GM23338 (cell line): ENCODE data around the gene CCDC188. TPM values are rescaled to one million over a fixed set of nuclear protein-coding genes. Genes with fewer than 3 reads are reported as not detected.

Experiments
- ATAC-seq: fragments of 200-7000 bp; cut with Tn5 transposase; 3 replicates; pipeline ENCODE4 v1.9.1; 2020
- DNase-seq: peaks from one replicate; pipeline ENCODE4 v3.0.0-alpha.2; 2015; ENCODE audit warnings: low spot score
- H2AFZ ChIP-seq: fragments of 200-600 bp; sonication (generic); 2 replicates; pipeline ENCODE4 v1.8.0; 2016; ENCODE audit warnings: antibody characterized with exemption, mild to moderate bottlenecking, moderate library complexity
- H3F3A ChIP-seq: fragments of 200-600 bp; sonication (generic); replicated peaks from 2 replicates; pipeline ENCODE4 v1.8.0; 2017; ENCODE audit warnings: antibody characterized with exemption, mixed run types, low read depth
- H3K27ac ChIP-seq: fragments of 200-600 bp; sonication (generic); 2 replicates; pipeline ENCODE4 v1.6.1; 2016; ENCODE audit warnings: low read depth
- H3K27me3 ChIP-seq: fragments of 200-600 bp; sonication (generic); 2 replicates; pipeline ENCODE4 v1.8.0; 2016; ENCODE audit warnings: mild to moderate bottlenecking, mixed run types, moderate library complexity; ENCODE audit not compliant: insufficient read depth
- H3K36me3 ChIP-seq: fragments of 200-600 bp; sonication (generic); 2 replicates; pipeline ENCODE4 v1.8.0; 2016; ENCODE audit warnings: mild to moderate bottlenecking; ENCODE audit not compliant: insufficient read depth
- H3K4me1 ChIP-seq: fragments of 200-600 bp; sonication (generic); 2 replicates; pipeline ENCODE4 v1.8.0; 2016; ENCODE audit warnings: mild to moderate bottlenecking, moderate library complexity; ENCODE audit not compliant: insufficient read depth
- H3K4me2 ChIP-seq: fragments of 200-600 bp; sonication (generic); 2 replicates; pipeline ENCODE4 v1.7.1; 2017; ENCODE audit warnings: mixed run types
- H3K4me3 ChIP-seq: fragments of 200-600 bp; sonication (generic); 2 replicates; pipeline ENCODE4 v1.6.1; 2016; ENCODE audit warnings: mixed run types
- H3K79me2 ChIP-seq: fragments of 200-600 bp; sonication (generic); replicated peaks from 2 replicates; pipeline ENCODE4 v1.8.0; 2017; ENCODE audit warnings: mild to moderate bottlenecking; ENCODE audit not compliant: insufficient read depth
- H3K9me2 ChIP-seq: fragments of 200-600 bp; sonication (generic); 2 replicates; pipeline ENCODE4 v1.8.0; 2017; ENCODE audit not compliant: insufficient read depth
- H4K20me1 ChIP-seq: fragments of 200-600 bp; sonication (generic); replicated peaks from 2 replicates; pipeline ENCODE4 v1.8.0; 2017; ENCODE audit warnings: mild to moderate bottlenecking; ENCODE audit not compliant: insufficient read depth
- H3K27ac Mint-ChIP-seq: 2 replicates; pipeline ENCODE4 v1.8.0; 2020; ENCODE audit warnings: inconsistent platforms, mild to moderate bottlenecking, moderate library complexity, mixed read lengths
- H3K27me3 Mint-ChIP-seq: 3 replicates; pipeline ENCODE4 v1.8.0; 2022; ENCODE audit warnings: low read depth, mild to moderate bottlenecking, moderate library complexity, mixed read lengths, inconsistent platforms; ENCODE audit not compliant: insufficient read depth, poor library complexity
- H3K36me3 Mint-ChIP-seq: 3 replicates; pipeline ENCODE4 v1.8.0; 2021; ENCODE audit warnings: low read depth, mild to moderate bottlenecking, inconsistent platforms, moderate library complexity, mixed read lengths
- H3K4me1 Mint-ChIP-seq: 3 replicates; pipeline ENCODE4 v1.8.0; 2020; ENCODE audit warnings: mild to moderate bottlenecking, inconsistent platforms, mixed read lengths
- H3K4me3 Mint-ChIP-seq: 3 replicates; pipeline ENCODE4 v1.8.0; 2021; ENCODE audit warnings: moderate library complexity, mild to moderate bottlenecking, inconsistent platforms, mixed read lengths
- H3K9me3 Mint-ChIP-seq: 3 replicates; pipeline ENCODE4 v1.8.0; 2020; ENCODE audit warnings: moderate library complexity, mild to moderate bottlenecking, inconsistent platforms, mixed read lengths
- ETS1 ChIP-seq: IDR thresholded peaks from 2 replicates; pipeline ENCODE4 v1.6.1; 2016; ENCODE audit warnings: antibody characterized with exemption
- EZH2 ChIP-seq: fragments of 200-600 bp; sonication (generic); IDR thresholded peaks from one replicate; pipeline ENCODE4 v1.8.0; 2017; ENCODE audit warnings: antibody characterized with exemption, mild to moderate bottlenecking, low read depth; ENCODE audit not compliant: unreplicated experiment
- EZH2phosphoT487 ChIP-seq: fragments of 200-600 bp; sonication (generic); IDR thresholded peaks from one replicate; pipeline ENCODE4 v1.8.1; 2018; ENCODE audit warnings: antibody characterized with exemption; ENCODE audit not compliant: unreplicated experiment
- JUNB ChIP-seq: IDR thresholded peaks from one replicate; pipeline ENCODE4 v1.6.1; 2016; ENCODE audit warnings: antibody characterized with exemption; ENCODE audit not compliant: unreplicated experiment
- STAT1 ChIP-seq: IDR thresholded peaks from one replicate; pipeline ENCODE4 v1.6.1; 2016; ENCODE audit warnings: antibody characterized with exemption; ENCODE audit not compliant: unreplicated experiment
- ZNF114 ChIP-seq: fragments of 250-450 bp; sonication (Bioruptor Pico); IDR thresholded peaks from 2 replicates; pipeline ENCODE4 v1.5.0; 2020; ENCODE audit warnings: mild to moderate bottlenecking, moderate library complexity
- ZNF331 ChIP-seq: fragments of 250-450 bp; sonication (Bioruptor Pico); IDR thresholded peaks from 2 replicates; pipeline ENCODE4 v1.5.0; 2020; ENCODE audit warnings: low read depth, mild to moderate bottlenecking, moderate library complexity
- ZNF462 ChIP-seq: fragments of 250-450 bp; sonication (Bioruptor Pico); IDR thresholded peaks from 2 replicates; pipeline ENCODE4 v1.5.0; 2020; ENCODE audit warnings: mild to moderate bottlenecking, moderate library complexity
- polyA plus RNA-seq: library from polyadenylated mRNA; unstranded; fragments of >200 nt; fragmentation: Nextera tagmentation; extraction: Ambion mirVana; gene quantifications from 2 replicates; pipeline ENCODE4 v1.2.1, GENCODE V29; 2016
- total RNA-seq: library from RNA; depleted of rRNA; stranded (reverse); fragments of >200 nt; shearing (Covaris generic); gene quantifications from 2 replicates; pipeline ENCODE4 v1.2.3, GENCODE V29; 2014
- TF ChIP-seq, protein P1 (sequence below): IDR thresholded peaks from one replicate; pipeline ENCODE4 v1.6.1; 2018; ENCODE audit warnings: antibody characterized with exemption; ENCODE audit not compliant: unreplicated experiment

CCDC188 gene
- total and polyA plus RNA-seq, 2 experiments from 2014 or later: not detected

DNA sequence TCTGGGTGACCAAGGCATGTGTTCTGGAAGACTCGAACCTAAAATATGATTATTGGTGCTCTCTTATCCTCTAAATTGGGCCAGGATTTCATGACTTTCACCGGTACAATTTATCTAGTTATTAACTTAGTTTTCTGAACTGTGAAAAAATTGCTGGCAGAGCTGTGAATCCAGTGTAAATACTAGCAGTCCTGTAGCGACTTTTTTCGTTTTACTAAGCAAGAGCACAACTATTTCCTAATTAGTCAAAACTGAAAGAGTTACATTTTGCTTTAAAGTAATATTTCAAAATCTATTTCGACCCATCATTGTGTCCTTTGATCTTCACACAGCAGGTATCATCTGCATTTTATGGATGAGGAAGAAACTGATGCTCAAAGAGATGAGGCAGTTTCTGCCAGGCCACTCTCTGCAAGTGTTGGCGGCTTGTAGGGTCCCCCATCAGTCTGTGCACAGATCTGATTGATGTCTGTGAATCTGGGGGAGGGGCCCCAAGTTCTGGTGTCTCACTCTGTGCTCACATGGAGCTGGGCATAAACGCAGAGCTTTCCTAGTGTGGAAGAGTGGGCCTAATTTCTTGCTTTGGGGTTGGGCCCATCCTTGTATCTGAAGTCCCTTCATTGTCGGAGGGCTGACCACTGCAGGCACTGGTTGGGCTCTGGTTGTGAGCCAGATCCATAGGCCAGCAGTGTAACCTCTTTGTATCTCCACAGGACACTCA is 32.4 kb downstream of the CCDC188 start:
- Histone ChIP-seq H3F3A (peaks cover 7% of the 10 kb centered on the region; the same call in 1 of the 2 replicates), H4K20me1 (peaks cover 24% of the 10 kb centered on the region), H2AFZ (no peak overlapping the region), H3K9me2 (no peaks in the 10 kb centered on the region), H3K27ac (peak overlapping the region; percentile 85), H3K4me3 (peak overlapping the region; percentile 98), H3K4me1 (peaks cover 16% of the 10 kb centered on the region), H3K27me3 (no peaks in the 10 kb centered on the region), H3K36me3 (peaks cover 38% of the 10 kb centered on the region), H3K79me2 (peaks cover 66% of the 10 kb centered on the region), H3K4me2 (peak overlapping the region; percentile 98)
- Mint-ChIP-seq H3K36me3 (peaks cover 71% of the 10 kb centered on the region), H3K9me3 (no peaks in the 10 kb centered on the region), H3K27me3 (peaks cover 27% of the 10 kb centered on the region), H3K4me3 (peak overlapping the region; percentile 94), H3K4me1 (peaks cover 20% of the 10 kb centered on the region), H3K27ac (peak overlapping the region; percentile 96)
- no peak for DNase-seq
- no peak for ATAC-seq
- TF ChIP-seq JUNB: no peak
- TF ChIP-seq EZH2phosphoT487: no peak
- no peak for TF ChIP-seq ZNF114 (CRISPR knock-in tag)
- TF ChIP-seq ZNF331 (CRISPR knock-in tag): no peak
- no peak for TF ChIP-seq EZH2

- ATAC-seq: peak; percentile 2; the same call in 1 of the 3 replicates
- peak overlapping the region; percentile 94 for H3K4me3 Mint-ChIP-seq
- H3K36me3 ChIP-seq: peaks cover 37% of the 10 kb centered on the region
- no peak for TF ChIP-seq ZNF114 (CRISPR knock-in tag)
- no peak for TF ChIP-seq EZH2phosphoT487
- TF ChIP-seq STAT1: no peak
- no peak for TF ChIP-seq JUNB
- TF ChIP-seq ETS1: no peak
- TF ChIP-seq ZNF462 (CRISPR knock-in tag): no peak
- TF ChIP-seq, protein P1, sequence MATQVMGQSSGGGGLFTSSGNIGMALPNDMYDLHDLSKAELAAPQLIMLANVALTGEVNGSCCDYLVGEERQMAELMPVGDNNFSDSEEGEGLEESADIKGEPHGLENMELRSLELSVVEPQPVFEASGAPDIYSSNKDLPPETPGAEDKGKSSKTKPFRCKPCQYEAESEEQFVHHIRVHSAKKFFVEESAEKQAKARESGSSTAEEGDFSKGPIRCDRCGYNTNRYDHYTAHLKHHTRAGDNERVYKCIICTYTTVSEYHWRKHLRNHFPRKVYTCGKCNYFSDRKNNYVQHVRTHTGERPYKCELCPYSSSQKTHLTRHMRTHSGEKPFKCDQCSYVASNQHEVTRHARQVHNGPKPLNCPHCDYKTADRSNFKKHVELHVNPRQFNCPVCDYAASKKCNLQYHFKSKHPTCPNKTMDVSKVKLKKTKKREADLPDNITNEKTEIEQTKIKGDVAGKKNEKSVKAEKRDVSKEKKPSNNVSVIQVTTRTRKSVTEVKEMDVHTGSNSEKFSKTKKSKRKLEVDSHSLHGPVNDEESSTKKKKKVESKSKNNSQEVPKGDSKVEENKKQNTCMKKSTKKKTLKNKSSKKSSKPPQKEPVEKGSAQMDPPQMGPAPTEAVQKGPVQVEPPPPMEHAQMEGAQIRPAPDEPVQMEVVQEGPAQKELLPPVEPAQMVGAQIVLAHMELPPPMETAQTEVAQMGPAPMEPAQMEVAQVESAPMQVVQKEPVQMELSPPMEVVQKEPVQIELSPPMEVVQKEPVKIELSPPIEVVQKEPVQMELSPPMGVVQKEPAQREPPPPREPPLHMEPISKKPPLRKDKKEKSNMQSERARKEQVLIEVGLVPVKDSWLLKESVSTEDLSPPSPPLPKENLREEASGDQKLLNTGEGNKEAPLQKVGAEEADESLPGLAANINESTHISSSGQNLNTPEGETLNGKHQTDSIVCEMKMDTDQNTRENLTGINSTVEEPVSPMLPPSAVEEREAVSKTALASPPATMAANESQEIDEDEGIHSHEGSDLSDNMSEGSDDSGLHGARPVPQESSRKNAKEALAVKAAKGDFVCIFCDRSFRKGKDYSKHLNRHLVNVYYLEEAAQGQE: no peak
Observed at GRCh38 chr22:20117633-20118299, 33.1 kb downstream of the CCDC188 start.

More at GRCh38 chr22:20117633-20118299, 33.1 kb downstream of the CCDC188 start:
- peaks cover 7% of the 10 kb centered on the region; the same call in 1 of the 2 replicates for H3F3A ChIP-seq
- H3K27ac ChIP-seq: peak overlapping the region; percentile 85
- peaks cover 66% of the 10 kb centered on the region for H3K36me3 Mint-ChIP-seq
- peak overlapping the region; percentile 98 for H3K4me3 ChIP-seq
- peak overlapping the region; percentile 98 for H3K4me2 ChIP-seq
- H3K4me1 ChIP-seq: peaks cover 16% of the 10 kb centered on the region
- H3K9me3 Mint-ChIP-seq: no peaks in the 10 kb centered on the region
- H4K20me1 ChIP-seq: peaks cover 24% of the 10 kb centered on the region
- no peaks in the 10 kb centered on the region for H3K9me2 ChIP-seq
- peaks cover 28% of the 10 kb centered on the region for H3K27me3 Mint-ChIP-seq
- peaks cover 65% of the 10 kb centered on the region for H3K79me2 ChIP-seq
- peak overlapping the region; percentile 96 for H3K27ac Mint-ChIP-seq
- no peaks in the 10 kb centered on the region for H3K27me3 ChIP-seq
- DNase-seq: peak; percentile 32
- H3K4me1 Mint-ChIP-seq: peaks cover 20% of the 10 kb centered on the region
- no peak overlapping the region for H2AFZ ChIP-seq
